ENCODE measurements around the gene NCAPD3. TPM values are rescaled to one million over a fixed set of nuclear protein-coding genes. Genes with fewer than 3 reads are reported as not detected.
A peak's percentile ranks its signal among the peaks of the same experiment; 100 is the strongest.
"Not testable (repeated sequence)": the region's sequence is repeated elsewhere in the genome, so short reads cannot be mapped to it uniquely, and the experiment has no call there.

NCAPD3 gene
- total RNA-seq, 2 experiments from 2014 or later = 94.4 to 97.2 TPM

- H3K27ac Mint-ChIP-seq = no peak overlapping the region
- CTCF ChIA-PET = interaction anchor here (0.7 to 1.8 kb wide), 4 partner anchors 10 to 14 kb away, joined by 3 to 5 read pairs (median 4); partner anchors contain the start of genes ACAD8, GLB1L3 and THYN1
- no peak overlapping the region for H3K4me3 Mint-ChIP-seq
- H3K9me3 Mint-ChIP-seq = no peaks in the 10 kb centered on the region
- peaks cover 36% of the 10 kb centered on the region for H3K4me1 Mint-ChIP-seq
- DNase-seq = no peak
- H3K36me3 Mint-ChIP-seq (ENCODE audit: low read depth) = peaks cover 26% of the 10 kb centered on the region
- POLR2A ChIA-PET = interaction anchor here (1.2 to 5.7 kb wide), 2 partner anchors 10 to 41 kb away, joined by 3 to 37 read pairs; partner anchors contain the start of genes GLB1L3 and VPS26B
- H3K27me3 Mint-ChIP-seq = no peaks in the 10 kb centered on the region
Observed at GRCh38 chr11:134264966-134265764, 41.4 kb upstream of the NCAPD3 start.

- peak; percentile 46 for DNase-seq
- ChIA-PET CTCF (interaction anchor here (0.6 to 3.4 kb wide), 16 partner anchors 9 to 185 kb away, joined by 3 to 39 read pairs (median 6); partner anchors contain the start of genes ACAD8, GLB1L3 and THYN1), POLR2A (interaction anchor here (1.1 to 5.7 kb wide), 6 partner anchors 8 to 90 kb away, joined by 3 to 37 read pairs (median 7); partner anchors contain the start of genes ACAD8, GLB1L3 and THYN1)
- Mint-ChIP-seq H3K27me3 (no peaks in the 10 kb centered on the region), H3K9me3 (no peaks in the 10 kb centered on the region), H3K27ac (no peak overlapping the region), H3K4me3 (no peak overlapping the region), H3K36me3 (ENCODE audit: low read depth) (peaks cover 39% of the 10 kb centered on the region), H3K4me1 (peaks cover 17% of the 10 kb centered on the region)
Observed at GRCh38 chr11:134261626-134262488, 38.1 kb upstream of the NCAPD3 start.

- ChIA-PET POLR2A (interaction anchor here (1.0 to 5.7 kb wide), 5 partner anchors 7 to 38 kb away, joined by 3 to 37 read pairs (median 11); partner anchors contain the start of genes ACAD8, GLB1L3, THYN1 and VPS26B), CTCF (interaction anchor here (1.2 to 3.4 kb wide), 9 partner anchors 9 to 99 kb away, joined by 4 to 39 read pairs (median 10); partner anchors contain the start of genes ACAD8, GLB1L3 and THYN1)
- peaks cover 13% of the 10 kb centered on the region for H3K4me1 Mint-ChIP-seq
- no peaks in the 10 kb centered on the region for H3K9me3 Mint-ChIP-seq
- H3K4me3 Mint-ChIP-seq = no peak overlapping the region
- no peak overlapping the region for H3K27ac Mint-ChIP-seq
- DNase-seq = no peak
- H3K36me3 Mint-ChIP-seq (ENCODE audit: low read depth) = peaks cover 43% of the 10 kb centered on the region
- no peaks in the 10 kb centered on the region for H3K27me3 Mint-ChIP-seq
Observed at GRCh38 chr11:134260983-134261382, 37.2 kb upstream of the NCAPD3 start.

- peak overlapping the region; percentile 64 for H3K27ac Mint-ChIP-seq
- H3K36me3 Mint-ChIP-seq (ENCODE audit: low read depth) = peaks cover 43% of the 10 kb centered on the region
- POLR2A ChIA-PET = interaction anchor here (1.0 to 5.7 kb wide), 4 partner anchors 11 to 38 kb away, joined by 3 to 37 read pairs (median 8); partner anchors contain the start of genes GLB1L3 and VPS26B
Observed at GRCh38 chr11:134260503-134260902, 36.7 kb upstream of the NCAPD3 start.

GRCh38 chr11:134258577-134258976, 34.8 kb upstream of the NCAPD3 start:
- no peaks in the 10 kb centered on the region for H3K9me3 Mint-ChIP-seq
- no peaks in the 10 kb centered on the region for H3K27me3 Mint-ChIP-seq
- peaks cover 39% of the 10 kb centered on the region for H3K36me3 Mint-ChIP-seq (ENCODE audit: low read depth)
- ChIA-PET CTCF (no interaction called here), POLR2A (interaction anchor here (10.5 kb wide), 1 partner anchor 34 kb away, joined by 116 read pairs; the partner anchor contains the start of genes NCAPD3 and VPS26B)
- peaks cover 29% of the 10 kb centered on the region for H3K4me1 Mint-ChIP-seq
- DNase-seq = no peak
- H3K27ac Mint-ChIP-seq = no peak overlapping the region
- no peak overlapping the region for H3K4me3 Mint-ChIP-seq

More at GRCh38 chr11:134260503-134260902, 36.7 kb upstream of the NCAPD3 start:
- H3K27me3 Mint-ChIP-seq = no peaks in the 10 kb centered on the region
- no peaks in the 10 kb centered on the region for H3K9me3 Mint-ChIP-seq
- H3K4me3 Mint-ChIP-seq = no peak overlapping the region
- CTCF ChIA-PET = interaction anchor here (1.9 to 3.4 kb wide), 6 partner anchors 8 to 20 kb away, joined by 8 to 39 read pairs (median 14); partner anchors contain the start of genes ACAD8, GLB1L3 and THYN1
- H3K4me1 Mint-ChIP-seq = peaks cover 16% of the 10 kb centered on the region
- no peak for DNase-seq

- H3K4me1 Mint-ChIP-seq = peaks cover 33% of the 10 kb centered on the region
- H3K9me3 Mint-ChIP-seq = no peaks in the 10 kb centered on the region
- DNase-seq = no peak
- no peak overlapping the region for H3K4me3 Mint-ChIP-seq
- H3K27me3 Mint-ChIP-seq = no peaks in the 10 kb centered on the region
- ChIA-PET CTCF (no interaction called here), POLR2A (interaction anchor here (0.6 to 10.5 kb wide), 3 partner anchors 17 to 32 kb away, joined by 3 to 116 read pairs (median 4); partner anchors contain the start of genes GLB1L3, NCAPD3 and VPS26B)
- H3K27ac Mint-ChIP-seq = no peak overlapping the region
- H3K36me3 Mint-ChIP-seq (ENCODE audit: low read depth) = peaks cover 29% of the 10 kb centered on the region
Observed at GRCh38 chr11:134257101-134257500, 33.3 kb upstream of the NCAPD3 start.

- H3K36me3 Mint-ChIP-seq (ENCODE audit: low read depth) = peaks cover 26% of the 10 kb centered on the region
- H3K4me3 Mint-ChIP-seq, H3K27me3 Mint-ChIP-seq, DNase-seq, H3K27ac Mint-ChIP-seq, H3K9me3 Mint-ChIP-seq: not testable (repeated sequence)
- H3K4me1 Mint-ChIP-seq = peaks cover 35% of the 10 kb centered on the region
- POLR2A ChIA-PET = interaction anchor here (0.7 to 10.5 kb wide), 6 partner anchors 8 to 30 kb away, joined by 3 to 116 read pairs (median 16); partner anchors contain the start of genes NCAPD3 and VPS26B
- CTCF ChIA-PET = interaction anchor here (1.0 to 3.4 kb wide), 6 partner anchors 9 to 48 kb away, joined by 3 to 16 read pairs (median 10); partner anchors contain the start of genes GLB1L3, NCAPD3 and VPS26B
Observed at GRCh38 chr11:134255184-134255561, 31.4 kb upstream of the NCAPD3 start.

- Mint-ChIP-seq H3K27me3 (no peaks in the 10 kb centered on the region), H3K9me3 (no peaks in the 10 kb centered on the region), H3K4me3 (peak overlapping the region; percentile 88), H3K27ac (peak overlapping the region; percentile 64), H3K36me3 (ENCODE audit: low read depth) (peaks cover 21% of the 10 kb centered on the region), H3K4me1 (peaks cover 33% of the 10 kb centered on the region)
- DNase-seq = no peak
- ChIA-PET CTCF (interaction anchor here (1.0 to 3.4 kb wide), 8 partner anchors 10 to 47 kb away, joined by 3 to 16 read pairs (median 4); partner anchors contain the start of genes GLB1L3, NCAPD3 and VPS26B), POLR2A (interaction anchor here (0.7 to 10.5 kb wide), 8 partner anchors 8 to 43 kb away, joined by 3 to 116 read pairs (median 13); partner anchors contain the start of genes GLB1L3, NCAPD3 and VPS26B)
Observed at GRCh38 chr11:134254433-134255183, 30.8 kb upstream of the NCAPD3 start.

GRCh38 chr11:134253188-134253993, 29.6 kb upstream of the NCAPD3 start, which contains the start of the genes ACAD8 and THYN1:
Gene ACAD8 (plus strand): TSS chr11:134253568. CDS start chr11:134253601, 33 bp downstream.
Gene THYN1 (minus strand): TSS chr11:134253352. CDS start chr11:134252882, 470 bp downstream.
- H3K4me3 Mint-ChIP-seq = peak within 1 kb of the TSS; percentile 88
- H3K36me3 Mint-ChIP-seq (ENCODE audit: low read depth) = peaks cover 23% of the 10 kb centered on the region
- no peaks in the 10 kb centered on the region for H3K27me3 Mint-ChIP-seq
- peaks cover 44% of the 10 kb centered on the region for H3K4me1 Mint-ChIP-seq
- peak; percentile 97 for DNase-seq
- H3K9me3 Mint-ChIP-seq = no peaks in the 10 kb centered on the region
- POLR2A ChIA-PET = interaction anchor here (0.8 to 10.5 kb wide), 8 partner anchors 9 to 42 kb away, joined by 3 to 116 read pairs (median 13); partner anchors contain the start of genes GLB1L3, NCAPD3 and VPS26B
- CTCF ChIA-PET = interaction anchor here (0.7 to 3.4 kb wide), 8 partner anchors 8 to 46 kb away, joined by 3 to 23 read pairs (median 10); partner anchors contain the start of genes GLB1L3, NCAPD3 and VPS26B
- H3K27ac Mint-ChIP-seq = peak within 1 kb of the TSS; percentile 64

GRCh38 chr11:134252346-134253187, 28.8 kb upstream of the NCAPD3 start:
- H3K4me1 Mint-ChIP-seq = peaks cover 46% of the 10 kb centered on the region
- peaks cover 28% of the 10 kb centered on the region for H3K36me3 Mint-ChIP-seq (ENCODE audit: low read depth)
- peak; percentile 34 for DNase-seq
- H3K9me3 Mint-ChIP-seq = no peaks in the 10 kb centered on the region
- H3K27ac Mint-ChIP-seq = peak overlapping the region; percentile 64
- H3K4me3 Mint-ChIP-seq = peak overlapping the region; percentile 88
- ChIA-PET POLR2A (interaction anchor here (0.8 to 10.5 kb wide), 10 partner anchors 9 to 306 kb away, joined by 3 to 116 read pairs (median 4); partner anchors contain the start of genes GLB1L3, NCAPD3 and VPS26B), CTCF (interaction anchor here (1.3 to 3.4 kb wide), 7 partner anchors 9 to 45 kb away, joined by 3 to 23 read pairs (median 10); partner anchors contain the start of genes GLB1L3, NCAPD3 and VPS26B)
- no peaks in the 10 kb centered on the region for H3K27me3 Mint-ChIP-seq

All from activated CD4-positive, alpha-beta memory T cell treated with anti-CD3 and anti-CD28 coated beads, Interleukin-2, amount 10 ng/mL, durations not matched to agents 7 days and 5 days (primary cell).